ENCODE measurements around the gene CLOCK.

The CLOCK gene

GRCh38 chr4:55397126-55397436, 149.6 kb downstream of the CLOCK start:
- H3K79me2 ChIP-seq (ENCODE audit: control insufficient read depth, insufficient read depth, low read length, poor library complexity), result peaks cover 18% of the 10 kb centered on the region
- no peak overlapping the region for H3K14ac ChIP-seq (ENCODE audit: low read length)
- no CpG with 5 or more reads among the region's 7 CpGs for WGBS (ENCODE audit: extremely low coverage, insufficient coverage, insufficient read length)
- peak overlapping the region; percentile 77 for H3K9ac ChIP-seq (ENCODE audit: low read length)
- no peak overlapping the region for H4K91ac ChIP-seq (ENCODE audit: low read depth, low read length)
- no peak overlapping the region for H2AFZ ChIP-seq (ENCODE audit: insufficient read depth, low read length, poor library complexity)
- H3K27ac ChIP-seq (ENCODE audit: low read depth, low read length), result no peak overlapping the region
- H2AK5ac ChIP-seq (ENCODE audit: low read length), result no peak overlapping the region
- H3K18ac ChIP-seq (ENCODE audit: low read length), result no peak overlapping the region
- peak overlapping the region; percentile 70 for H3K4me3 ChIP-seq (ENCODE audit: low read depth, low read length)
- peaks cover 5% of the 10 kb centered on the region for H3K79me1 ChIP-seq (ENCODE audit: low read length)
- H4K8ac ChIP-seq (ENCODE audit: low read depth, low read length), result no peak overlapping the region
- H3K36me3 ChIP-seq (ENCODE audit: control insufficient read depth in 1 of 2, insufficient read depth in 2 of 2, low read length in 2 of 2), result peaks cover 0 to 2% of the 10 kb centered on the region in 2 experiments
- no peak for DNase-seq
- H3K23ac ChIP-seq (ENCODE audit: low read length), result no peak overlapping the region
- no peaks in the 10 kb centered on the region for H3K9me3 ChIP-seq (ENCODE audit: insufficient read depth, low read depth, low read length)
- no peak overlapping the region for H2BK120ac ChIP-seq (ENCODE audit: insufficient read depth, low read length, poor library complexity)
- peak overlapping the region; percentile 96 for H3K4me2 ChIP-seq (ENCODE audit: low read length)
- peaks cover 0 to 2% of the 10 kb centered on the region in 2 experiments for H3K4me1 ChIP-seq (ENCODE audit: control insufficient read depth in 1 of 2, insufficient read depth in 2 of 2, low read length in 2 of 2)
- H2BK12ac ChIP-seq (ENCODE audit: low read length), result no peak overlapping the region
- no peak overlapping the region for H4K12ac ChIP-seq (ENCODE audit: low read depth, low read length)
- H3K4ac ChIP-seq (ENCODE audit: low read depth, low read length), result peak overlapping the region; percentile 85
- no peak overlapping the region for H2BK5ac ChIP-seq (ENCODE audit: low read depth, low read length, poor library complexity)
- no peaks in the 10 kb centered on the region for H3K27me3 ChIP-seq (ENCODE audit: insufficient read depth, low read length)

DNA sequence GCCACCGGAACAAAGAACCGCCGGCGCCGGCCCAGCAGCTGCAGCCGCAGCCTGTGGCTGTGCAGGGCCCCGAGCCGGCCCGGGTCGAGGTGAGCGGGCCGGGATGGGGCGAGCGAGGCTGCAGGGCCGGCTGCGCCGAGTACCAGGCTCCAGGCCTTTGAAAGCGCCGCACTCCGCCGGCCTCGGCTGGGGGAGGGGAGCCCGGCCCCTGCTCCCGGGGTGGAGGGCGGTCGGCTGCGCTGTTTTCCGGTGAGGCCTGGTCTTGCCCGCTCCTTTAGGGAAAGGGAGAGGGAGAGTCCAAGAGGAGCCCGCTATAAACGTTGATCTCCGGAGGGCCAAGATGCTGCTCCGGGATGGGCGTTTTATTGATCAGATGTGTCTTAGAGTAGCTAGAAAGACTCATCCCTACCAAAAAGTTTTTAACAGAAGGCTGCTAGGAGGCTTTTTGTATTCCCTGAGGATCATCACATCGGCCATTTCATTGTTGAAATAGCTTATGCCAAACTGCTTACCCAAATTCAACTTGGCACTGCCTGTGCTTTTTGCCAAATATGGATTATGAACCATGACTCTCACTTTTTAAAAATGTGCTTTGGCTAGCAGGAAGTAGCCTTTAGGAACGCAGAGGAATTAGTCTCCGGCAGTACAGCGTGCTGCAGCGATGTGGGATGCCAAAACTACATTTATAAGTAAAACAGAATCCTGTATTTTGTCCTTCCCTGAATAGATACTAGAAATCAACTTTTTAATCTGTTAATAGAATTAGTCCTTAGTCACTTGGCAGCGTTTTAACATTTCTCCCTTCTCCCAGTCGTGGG, 150.2 kb downstream of the CLOCK start:
- Histone ChIP-seq H2BK12ac (ENCODE audit: low read length) (no peak overlapping the region), H4K91ac (ENCODE audit: low read depth, low read length) (peak overlapping the region; percentile 75), H2BK5ac (ENCODE audit: low read depth, low read length, poor library complexity) (peak overlapping the region; percentile 32), H3K14ac (ENCODE audit: low read length) (peak overlapping the region; percentile 78), H2AK5ac (ENCODE audit: low read length) (peak overlapping the region; percentile 53), H2AFZ (ENCODE audit: insufficient read depth, low read length, poor library complexity) (peak overlapping the region; percentile 87), H3K27me3 (ENCODE audit: insufficient read depth, low read length) (no peaks in the 10 kb centered on the region), H3K36me3 (ENCODE audit: control insufficient read depth in 1 of 2, insufficient read depth in 2 of 2, low read length in 2 of 2) (peaks cover 0 to 2% of the 10 kb centered on the region in 2 experiments), H3K4me1 (ENCODE audit: control insufficient read depth in 1 of 2, insufficient read depth in 2 of 2, low read length in 2 of 2) (peaks cover 0 to 2% of the 10 kb centered on the region in 2 experiments), H3K9ac (ENCODE audit: low read length) (peak overlapping the region; percentile 86), H3K4me3 (ENCODE audit: low read depth, low read length) (peak overlapping the region; percentile 96), H3K4ac (ENCODE audit: low read depth, low read length) (peak overlapping the region; percentile 85), H3K4me2 (ENCODE audit: low read length) (peak overlapping the region; percentile 96), H3K9me3 (ENCODE audit: insufficient read depth, low read depth, low read length) (no peaks in the 10 kb centered on the region), H3K18ac (ENCODE audit: low read length) (peak overlapping the region; percentile 70), H4K12ac (ENCODE audit: low read depth, low read length) (peak overlapping the region; percentile 55), H3K79me1 (ENCODE audit: low read length) (peaks cover 5% of the 10 kb centered on the region), H4K8ac (ENCODE audit: low read depth, low read length) (peak overlapping the region; percentile 77), H2BK120ac (ENCODE audit: insufficient read depth, low read length, poor library complexity) (peak overlapping the region; percentile 15), H3K79me2 (ENCODE audit: control insufficient read depth, insufficient read depth, low read length, poor library complexity) (peaks cover 18% of the 10 kb centered on the region), H3K23ac (ENCODE audit: low read length) (no peak overlapping the region), H3K27ac (ENCODE audit: low read depth, low read length) (peak overlapping the region; percentile 63)
- peak; percentile 20 to 56 for DNase-seq
- no CpG with 5 or more reads among the region's 41 CpGs for WGBS (ENCODE audit: extremely low coverage, insufficient coverage, insufficient read length)

- Histone ChIP-seq H3K18ac (ENCODE audit: low read length) (peak within 1 kb of the TSS; percentile 70), H3K4me2 (ENCODE audit: low read length) (peak within 1 kb of the TSS; percentile 96), H3K27ac (ENCODE audit: low read depth, low read length) (peak within 1 kb of the TSS; percentile 63), H2AFZ (ENCODE audit: insufficient read depth, low read length, poor library complexity) (peak within 1 kb of the TSS; percentile 87), H3K79me2 (ENCODE audit: control insufficient read depth, insufficient read depth, low read length, poor library complexity) (peaks cover 18% of the 10 kb centered on the region), H3K27me3 (ENCODE audit: insufficient read depth, low read length) (no peaks in the 10 kb centered on the region), H3K9me3 (ENCODE audit: insufficient read depth, low read depth, low read length) (no peaks in the 10 kb centered on the region), H3K4ac (ENCODE audit: low read depth, low read length) (peak within 1 kb of the TSS; percentile 48), H3K36me3 (ENCODE audit: control insufficient read depth in 1 of 2, insufficient read depth in 2 of 2, low read length in 2 of 2) (peaks cover 0 to 2% of the 10 kb centered on the region in 2 experiments), H2AK5ac (ENCODE audit: low read length) (peak within 1 kb of the TSS; percentile 53), H3K4me1 (ENCODE audit: control insufficient read depth in 1 of 2, insufficient read depth in 2 of 2, low read length in 2 of 2) (peaks cover 0 to 2% of the 10 kb centered on the region in 2 experiments), H2BK12ac (ENCODE audit: low read length) (no peak within 1 kb of the TSS), H3K14ac (ENCODE audit: low read length) (peak within 1 kb of the TSS; percentile 78), H3K23ac (ENCODE audit: low read length) (no peak within 1 kb of the TSS), H3K4me3 (ENCODE audit: low read depth, low read length) (peak within 1 kb of the TSS; percentile 96), H4K12ac (ENCODE audit: low read depth, low read length) (peak within 1 kb of the TSS; percentile 55), H2BK5ac (ENCODE audit: low read depth, low read length, poor library complexity) (peak within 1 kb of the TSS; percentile 32), H3K9ac (ENCODE audit: low read length) (peak within 1 kb of the TSS; percentile 86), H4K91ac (ENCODE audit: low read depth, low read length) (peak within 1 kb of the TSS; percentile 75), H2BK120ac (ENCODE audit: insufficient read depth, low read length, poor library complexity) (peak within 1 kb of the TSS; percentile 15), H3K79me1 (ENCODE audit: low read length) (peaks cover 5% of the 10 kb centered on the region), H4K8ac (ENCODE audit: low read depth, low read length) (peak within 1 kb of the TSS; percentile 77)
- no CpG with 5 or more reads among the region's 95 CpGs for whole genome bisulfite sequencing (ENCODE audit: extremely low coverage, insufficient coverage, insufficient read length)
- DNase-seq, result peak; percentile 86 to 92
Measured at GRCh38 chr4:55395529-55396307, 151.0 kb downstream of the CLOCK start, which contains the start of gene TMEM165. TMEM165 (plus strand) TSS chr4:55395957; CDS start chr4:55396190, 233 bp downstream.

DNA sequence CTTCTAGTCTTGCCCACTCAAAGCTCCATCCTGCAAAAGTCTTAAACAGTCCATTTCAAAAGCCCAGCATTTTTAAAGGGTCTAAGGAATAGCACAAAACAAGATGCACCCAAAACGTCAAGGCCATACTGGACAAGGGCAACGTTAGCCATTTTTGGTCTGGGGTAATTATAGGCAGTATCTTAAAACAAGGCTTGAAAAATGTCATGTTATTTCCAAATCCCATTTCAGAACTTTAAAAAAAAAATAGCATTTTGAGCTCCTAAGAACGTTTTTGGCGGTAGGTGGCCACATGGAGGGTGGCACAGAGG, 151.5 kb downstream of the CLOCK start:
- Histone ChIP-seq H3K4me1 (ENCODE audit: control insufficient read depth in 1 of 2, insufficient read depth in 2 of 2, low read length in 2 of 2) (peaks cover 0 to 2% of the 10 kb centered on the region in 2 experiments), H3K9me3 (ENCODE audit: insufficient read depth, low read depth, low read length) (no peaks in the 10 kb centered on the region), H3K79me1 (ENCODE audit: low read length) (peaks cover 5% of the 10 kb centered on the region), H3K4me3 (ENCODE audit: low read depth, low read length) (peak overlapping the region; percentile 96), H3K27me3 (ENCODE audit: insufficient read depth, low read length) (no peaks in the 10 kb centered on the region), H4K8ac (ENCODE audit: low read depth, low read length) (peak overlapping the region; percentile 57), H4K12ac (ENCODE audit: low read depth, low read length) (no peak overlapping the region), H2AFZ (ENCODE audit: insufficient read depth, low read length, poor library complexity) (peak overlapping the region; percentile 58), H3K4me2 (ENCODE audit: low read length) (peak overlapping the region; percentile 68), H3K79me2 (ENCODE audit: control insufficient read depth, insufficient read depth, low read length, poor library complexity) (peaks cover 18% of the 10 kb centered on the region), H2BK12ac (ENCODE audit: low read length) (no peak overlapping the region), H3K36me3 (ENCODE audit: control insufficient read depth in 1 of 2, insufficient read depth in 2 of 2, low read length in 2 of 2) (no peaks in the 10 kb centered on the region), H3K14ac (ENCODE audit: low read length) (no peak overlapping the region), H3K4ac (ENCODE audit: low read depth, low read length) (no peak overlapping the region), H2AK5ac (ENCODE audit: low read length) (no peak overlapping the region), H3K27ac (ENCODE audit: low read depth, low read length) (no peak overlapping the region), H2BK5ac (ENCODE audit: low read depth, low read length, poor library complexity) (no peak overlapping the region), H3K18ac (ENCODE audit: low read length) (no peak overlapping the region), H3K9ac (ENCODE audit: low read length) (no peak overlapping the region), H4K91ac (ENCODE audit: low read depth, low read length) (no peak overlapping the region), H2BK120ac (ENCODE audit: insufficient read depth, low read length, poor library complexity) (no peak overlapping the region), H3K23ac (ENCODE audit: low read length) (no peak overlapping the region)
- no CpG with 5 or more reads among the region's 4 CpGs for WGBS (ENCODE audit: extremely low coverage, insufficient coverage, insufficient read length)
- DNase-seq, result no peak

All from trophoblast cell (in vitro differentiated cells and primary cell).